Vagina (tissue), 2 donors: ENCODE data around the gene MAGOH.

Experiments
- CTCF ChIP-seq, 3 experiments: fragments of 450-650 bp in 2 of 3; fragments of 200-600 bp in 1 of 3; sonication (generic) in 1 of 3; IDR thresholded peaks; one replicate each; pipeline ENCODE4 v1.5.1; 2017 to 2019; ENCODE audit warnings: antibody characterized with exemption in 3 of 3, mild to moderate bottlenecking in 2 of 3, moderate library complexity in 2 of 3
- POLR2A ChIP-seq, 2 donors: fragments of 450-650 bp; IDR thresholded peaks; one replicate each; pipeline ENCODE4 v1.6.1; 2017; ENCODE audit warnings: antibody characterized with exemption in 2 of 2, mild to moderate bottlenecking in 2 of 2, moderate library complexity in 2 of 2

- TF ChIP-seq CTCF (IDR thresholded peaks at IDR 0.05) (no peak), POLR2A (IDR thresholded peaks at IDR 0.05) (no peak)
Observed at GRCh38 chr1:53237638-53238037, 680 bp downstream of the MAGOH start.
